IPS-11a (cell line): ENCODE results near the gene SH3D19.
"Not testable (repeated sequence)": the region's sequence is repeated elsewhere in the genome, so short reads cannot be mapped to it uniquely, and the experiment has no call there.

Source experiments
- H3K4me3 ChIP-seq: one replicate; pipeline ENCODE4 v1.5.1; 2013; ENCODE audit warnings: low read depth, low read length, control low read depth

Gene SH3D19

GRCh38 chr4:151158979-151159378, 166.4 kb downstream of the SH3D19 start:
- no peak overlapping the region for H3K4me3 ChIP-seq

DNA sequence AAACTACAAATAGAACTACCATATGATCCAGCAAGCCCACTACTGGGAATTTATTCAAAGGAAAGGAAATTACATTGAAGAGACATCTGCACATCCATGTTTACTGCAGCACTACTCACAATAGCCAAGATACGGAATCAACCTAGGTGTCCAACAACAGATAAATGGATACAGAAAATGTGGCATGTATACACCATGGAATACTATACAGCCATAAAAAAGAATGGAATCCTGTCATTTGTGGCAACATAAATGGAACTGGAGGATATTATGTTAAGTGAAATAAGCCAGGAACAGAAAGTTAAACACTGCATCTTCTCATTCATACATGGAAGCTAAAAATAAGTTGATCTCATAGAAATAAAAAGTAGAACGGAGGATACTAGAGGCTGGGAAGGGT, 167.9 kb downstream of the SH3D19 start:
- H3K4me3 ChIP-seq = no peak overlapping the region

DNA sequence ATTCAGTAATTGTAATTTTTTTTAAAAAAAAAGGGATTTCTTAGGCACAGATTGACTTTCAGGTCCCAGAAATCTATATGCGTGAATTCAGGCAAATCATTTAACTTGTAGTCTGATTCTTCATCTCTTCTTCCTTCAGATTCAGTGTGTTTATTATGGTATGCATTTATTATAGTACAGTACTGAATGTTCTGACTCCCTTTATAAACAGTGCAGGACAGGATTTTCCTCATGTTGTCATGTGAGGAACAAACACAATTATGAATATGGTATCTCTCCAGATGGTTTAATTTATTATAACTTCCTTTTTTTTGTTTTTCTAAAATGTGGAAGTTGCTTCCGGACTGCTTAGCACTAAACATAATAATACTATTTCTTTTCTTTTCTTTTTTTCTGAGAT, 171.8 kb downstream of the SH3D19 start:
- no peak overlapping the region for H3K4me3 ChIP-seq

DNA sequence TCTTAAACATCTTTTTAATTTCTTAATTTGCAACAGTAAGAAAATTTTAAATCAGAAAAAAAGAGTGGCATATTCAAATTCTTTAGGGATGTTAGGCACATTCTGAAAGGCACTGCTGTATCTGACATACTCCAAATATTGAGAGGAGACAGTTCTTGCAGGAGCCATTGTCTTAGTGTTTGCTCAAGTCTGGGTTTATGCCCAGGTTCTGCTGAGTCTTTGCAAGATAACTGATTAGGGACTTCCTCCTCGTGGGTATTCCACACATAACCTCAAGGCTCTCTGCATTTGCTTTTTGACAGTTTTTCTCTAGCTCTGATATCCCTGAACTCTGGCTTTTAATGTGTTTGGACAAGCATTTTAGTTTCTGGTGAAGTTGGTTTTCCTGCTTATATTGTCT, 173.4 kb downstream of the SH3D19 start:
- no peak overlapping the region for H3K4me3 ChIP-seq

DNA sequence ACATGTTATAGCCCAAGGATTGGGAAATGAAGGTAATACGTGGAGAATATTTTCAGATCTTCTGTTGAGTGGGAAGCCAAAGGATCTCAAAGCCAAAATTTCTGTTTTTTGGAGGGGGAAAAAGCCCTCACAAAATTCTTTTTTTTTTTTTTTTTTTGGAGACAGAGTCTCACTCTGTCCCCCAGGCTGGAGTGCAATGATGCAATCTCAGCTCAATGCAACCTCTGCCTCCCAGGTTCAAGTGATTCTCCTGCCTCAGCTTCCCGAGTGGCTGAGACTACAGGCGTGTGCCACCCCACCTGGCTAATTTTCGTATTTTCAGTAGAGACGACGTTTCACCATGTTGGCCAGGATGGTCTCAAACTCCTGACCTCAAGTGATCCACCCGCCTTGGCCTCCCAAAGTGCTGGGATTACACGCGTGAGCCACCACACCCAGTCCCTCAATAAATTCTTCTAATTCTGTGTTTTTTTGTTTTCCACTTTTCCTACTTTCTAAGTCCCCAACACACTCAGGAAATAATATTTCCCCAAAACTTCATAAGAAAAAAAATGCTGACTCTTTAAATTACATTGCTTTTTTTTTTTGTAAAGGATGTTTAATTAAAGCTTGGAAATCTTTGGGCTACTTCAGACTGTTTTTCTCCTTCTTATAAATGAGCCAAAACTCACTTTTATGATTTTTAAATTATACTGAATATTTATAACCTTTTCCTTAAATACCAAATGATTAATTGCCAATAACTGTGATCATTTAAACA, 174.4 kb downstream of the SH3D19 start:
- no peak overlapping the region for H3K4me3 ChIP-seq

- no peak overlapping the region for H3K4me3 ChIP-seq
These were observed 177.1 kb downstream of the SH3D19 start for GRCh38 chr4:151148261-151148660.

- no peak overlapping the region for H3K4me3 ChIP-seq
These were observed 178.4 kb downstream of the SH3D19 start for GRCh38 chr4:151147000-151147399.

- H3K4me3 ChIP-seq = no peak overlapping the region
These were observed 180.9 kb downstream of the SH3D19 start for GRCh38 chr4:151144329-151145072.

DNA sequence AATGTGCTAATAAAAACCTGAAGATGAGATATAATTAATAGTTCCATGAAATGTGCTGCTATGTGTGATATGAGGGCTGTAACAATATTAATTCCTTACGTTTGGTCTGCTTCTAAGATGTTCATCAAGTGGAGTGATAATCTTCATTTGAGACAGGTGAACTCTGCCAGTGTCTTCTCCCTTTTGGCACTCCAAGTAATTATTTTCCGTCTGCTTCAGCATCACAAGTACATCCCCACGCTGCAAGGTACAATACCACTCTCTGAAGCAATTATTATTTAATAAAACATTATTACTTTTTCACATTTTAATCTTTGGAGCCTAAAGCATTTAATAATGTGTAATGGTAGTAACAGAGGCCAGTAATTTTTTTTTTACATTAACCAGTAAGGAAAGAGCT, 181.6 kb downstream of the SH3D19 start:
- no peak overlapping the region for H3K4me3 ChIP-seq

- H3K4me3 ChIP-seq = no peak overlapping the region
These were observed 182.2 kb downstream of the SH3D19 start for GRCh38 chr4:151143162-151143561.

DNA sequence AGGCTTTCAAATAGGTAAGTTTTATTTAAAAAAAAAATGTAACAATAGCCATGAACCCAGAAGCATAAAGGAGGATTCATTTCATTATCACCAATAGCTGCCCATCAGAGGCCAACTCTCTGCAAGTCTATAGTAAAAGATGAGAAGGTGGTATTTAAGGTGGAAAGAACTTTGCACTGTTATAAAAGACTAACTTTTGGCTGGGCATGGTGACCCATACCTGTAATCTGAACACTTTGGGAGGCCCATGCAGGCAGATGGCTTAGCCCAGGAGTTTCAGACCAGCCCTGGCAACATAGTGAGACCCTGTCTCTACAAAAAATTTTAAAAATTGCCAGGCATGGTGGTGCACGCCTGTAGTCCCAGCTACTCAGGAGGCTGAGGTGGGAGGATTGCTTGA, 182.6 kb downstream of the SH3D19 start:
- H3K4me3 ChIP-seq = no peak overlapping the region

DNA sequence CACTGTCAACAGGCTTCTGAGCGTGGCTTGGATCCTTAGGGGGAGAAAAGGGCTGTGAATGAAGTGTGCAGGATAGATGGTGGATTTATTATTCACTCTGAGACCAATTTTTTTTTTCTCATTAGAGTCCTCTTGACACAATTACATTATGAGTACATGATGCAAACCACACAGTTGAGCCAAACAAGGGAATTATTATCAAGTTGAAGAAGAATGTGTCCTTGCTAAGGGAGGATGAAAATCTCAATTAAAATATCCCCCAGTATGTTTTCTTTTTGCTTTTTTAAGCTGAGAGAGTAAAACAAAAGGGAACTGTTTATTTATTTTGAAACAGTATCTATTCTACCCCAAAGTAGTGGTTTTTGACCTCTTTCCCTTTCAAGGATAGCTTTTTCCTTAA, 185.6 kb downstream of the SH3D19 start:
- no peak overlapping the region for H3K4me3 ChIP-seq

- not testable (repeated sequence) for H3K4me3 ChIP-seq
These were observed 189.4 kb downstream of the SH3D19 start for GRCh38 chr4:151136048-151136447.

DNA sequence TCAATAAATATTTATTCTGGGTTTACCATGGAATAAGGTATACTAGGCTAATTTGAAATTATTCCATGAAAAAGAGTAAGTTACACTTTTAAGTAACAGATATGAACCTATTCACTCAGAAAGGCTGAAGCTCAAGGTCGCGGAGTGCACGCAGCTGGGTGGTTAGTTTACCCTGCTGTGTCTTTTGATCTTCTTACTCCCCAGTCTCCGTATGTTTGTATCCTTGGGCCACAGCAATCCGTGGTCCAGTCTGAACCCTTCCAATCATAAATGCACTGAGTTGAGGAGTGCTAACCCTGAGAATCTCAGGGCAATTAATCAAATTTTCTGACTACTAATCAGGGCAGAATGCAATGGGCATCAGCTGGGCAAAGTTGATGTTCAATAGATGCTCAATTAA, 192.1 kb downstream of the SH3D19 start:
- H3K4me3 ChIP-seq = no peak overlapping the region

GRCh38 chr4:151129796-151130195, 195.6 kb downstream of the SH3D19 start:
- no peak overlapping the region for H3K4me3 ChIP-seq

DNA sequence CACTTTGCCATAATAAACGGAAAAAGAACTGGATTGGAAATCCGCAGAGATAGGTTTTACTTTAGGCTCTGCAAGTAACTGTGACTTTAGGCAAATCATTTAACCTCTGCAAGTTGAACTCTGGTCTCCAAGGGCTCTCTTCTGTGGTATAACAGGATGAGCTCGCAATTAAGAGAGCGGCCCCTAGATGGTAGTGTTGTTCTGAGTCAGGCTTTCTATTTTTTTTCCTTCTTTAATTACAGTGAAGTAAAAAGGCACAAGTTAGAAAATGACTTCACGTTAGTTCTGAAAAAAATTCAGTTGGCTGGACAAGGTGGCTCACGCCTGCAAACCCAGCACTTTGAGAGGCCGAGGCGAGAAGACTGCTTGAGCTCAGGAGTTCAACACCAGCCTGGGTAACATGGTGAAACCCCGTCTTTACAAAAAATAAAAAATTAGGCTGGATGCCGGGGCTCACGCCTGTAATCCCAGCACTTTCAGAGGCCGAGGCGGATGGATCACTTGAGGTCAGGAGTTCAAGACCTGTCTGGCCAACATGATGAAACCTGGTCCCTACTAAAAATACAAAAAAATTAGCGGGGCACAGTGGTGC, 207.9 kb downstream of the SH3D19 start:
- no peak overlapping the region for H3K4me3 ChIP-seq

DNA sequence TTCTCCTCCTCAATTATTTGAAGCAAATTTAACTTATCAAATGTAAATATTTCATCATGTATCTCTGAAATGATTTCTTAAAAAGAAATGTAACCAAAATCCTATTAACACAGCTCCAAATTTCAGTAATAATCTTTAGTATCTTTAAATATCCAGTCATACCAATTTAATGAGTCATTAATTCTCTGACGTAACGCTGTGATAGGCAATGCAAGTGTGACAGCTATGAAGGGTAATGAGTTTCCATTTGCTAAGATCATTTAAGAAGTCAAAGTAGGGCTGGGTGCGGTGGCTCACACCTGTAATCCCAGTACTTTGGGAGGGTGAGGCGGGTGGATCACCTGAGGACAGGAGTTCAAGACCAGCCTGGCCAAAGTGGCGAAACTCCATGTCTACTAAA, 210.4 kb downstream of the SH3D19 start:
- H3K4me3 ChIP-seq = no peak overlapping the region

GRCh38 chr4:151114338-151114737, 211.1 kb downstream of the SH3D19 start:
- H3K4me3 ChIP-seq = no peak overlapping the region

GRCh38 chr4:151110236-151110635, 215.2 kb downstream of the SH3D19 start:
- no peak overlapping the region for H3K4me3 ChIP-seq

GRCh38 chr4:151107063-151107462, 218.3 kb downstream of the SH3D19 start:
- no peak overlapping the region for H3K4me3 ChIP-seq

- H3K4me3 ChIP-seq = no peak overlapping the region
These were observed 219.9 kb downstream of the SH3D19 start for GRCh38 chr4:151105454-151106032.

GRCh38 chr4:151104621-151105020, 220.8 kb downstream of the SH3D19 start:
- no peak overlapping the region for H3K4me3 ChIP-seq
